H1 (cell line): ENCODE results near the gene RNF212B. TPM values are rescaled to one million over a fixed set of nuclear protein-coding genes. Genes with fewer than 3 reads are reported as not detected.

ENCODE experiments used
- BACH1 ChIP-seq: IDR thresholded peaks from 2 replicates; pipeline ENCODE4 v1.6.1; 2012; ENCODE audit warnings: low read length, improper control_type of control experiment
- CTBP2 ChIP-seq: IDR thresholded peaks from 2 replicates; pipeline ENCODE4 v1.7.0; 2011; ENCODE audit warnings: borderline replicate concordance, mild to moderate bottlenecking, moderate library complexity, mixed read lengths, low read length; ENCODE audit not compliant: insufficient read depth, insufficient read length
- EGR1 ChIP-seq: IDR thresholded peaks from 2 replicates; pipeline ENCODE4 v1.6.1; 2011; ENCODE audit warnings: low read depth, low read length, borderline replicate concordance
- NANOG ChIP-seq: IDR thresholded peaks from 2 replicates; pipeline ENCODE4 v1.6.1; 2011; ENCODE audit warnings: low read length, low read depth, mild to moderate bottlenecking, inconsistent platforms; ENCODE audit not compliant: insufficient read depth, poor library complexity, severe bottlenecking
- POU5F1 ChIP-seq: IDR thresholded peaks from 2 replicates; pipeline ENCODE4 v1.6.1; 2011; ENCODE audit warnings: low read depth, mild to moderate bottlenecking, low read length, moderate library complexity
- RBBP5 ChIP-seq: IDR thresholded peaks from 2 replicates; pipeline ENCODE4 v1.7.1; 2012; ENCODE audit warnings: low read depth, mild to moderate bottlenecking, inconsistent platforms, low read length, moderate library complexity, borderline replicate concordance
- TAF7 ChIP-seq: optimal IDR thresholded peaks from 2 replicates; pipeline ENCODE3; 2011; ENCODE audit warnings: low read depth, mild to moderate bottlenecking, inconsistent platforms, low read length, moderate library complexity, borderline replicate concordance
- TEAD4 ChIP-seq: IDR thresholded peaks from 2 replicates; pipeline ENCODE4 v1.6.1; 2012; ENCODE audit warnings: low read depth, low read length, inconsistent platforms, mixed read lengths
- polyA plus RNA-seq, 7 experiments: library from polyadenylated mRNA; depleted of rRNA in 3 of 7; stranded (reverse) in 5 of 7; unstranded in 2 of 7; fragments of >200 nt in 5 of 7; fragments of 200-250 nt in 2 of 7; gene quantifications; 1 replicate in 5 of 7; 2 replicates in 1 of 7; 4 replicates in 1 of 7; pipeline versions ENCODE4 v1.2.1 to v1.2.3, GENCODE V29; 2011 to 2013; ENCODE audit warnings: missing spikeins in 2 of 7, mixed read lengths in 2 of 7
- total RNA-seq: library from RNA; stranded (reverse); fragmentation: NEBNext Ultra II Directional; extraction: Animal tissue kit (Norgen Biotek cat#: 25700); gene quantifications from 2 replicates; pipeline ENCODE4 v1.2.1, GENCODE V29; 2021
- TF ChIP-seq, protein P1 (sequence below): fragments of 300-600 bp; sonication (generic); IDR thresholded peaks from 2 replicates; pipeline ENCODE4 v1.7.1; 2012; ENCODE audit warnings: low read length, moderate library complexity, mild to moderate bottlenecking, inconsistent platforms; ENCODE audit not compliant: insufficient replicate concordance

RNF212B gene
- total and polyA plus RNA-seq, 2 of the 8 experiments (the other 6 are each of a cell fraction or from before 2014, with no cell fraction given): 0.95 to 1.2 TPM

DNA sequence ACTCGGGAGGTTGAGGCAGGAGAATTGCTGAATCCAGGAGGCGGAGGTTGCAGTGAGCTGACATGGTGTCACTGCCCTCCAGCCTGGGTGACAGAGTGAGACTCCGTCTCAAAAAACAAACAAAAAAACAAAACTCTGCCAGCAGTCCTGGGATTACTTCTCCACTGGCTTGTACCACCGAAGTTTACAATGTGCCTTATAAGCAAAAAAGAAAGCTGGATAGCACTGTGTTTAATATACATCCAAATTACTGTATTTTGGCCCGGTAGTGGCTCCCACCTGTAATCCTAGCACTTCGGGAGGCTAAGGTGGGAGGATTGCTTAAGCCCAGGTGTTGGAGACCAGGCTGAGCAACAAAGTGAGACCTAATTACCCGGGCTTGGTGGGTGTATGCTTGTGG is 31.5 kb downstream of the RNF212B start (continued):
- TF ChIP-seq, protein P1, sequence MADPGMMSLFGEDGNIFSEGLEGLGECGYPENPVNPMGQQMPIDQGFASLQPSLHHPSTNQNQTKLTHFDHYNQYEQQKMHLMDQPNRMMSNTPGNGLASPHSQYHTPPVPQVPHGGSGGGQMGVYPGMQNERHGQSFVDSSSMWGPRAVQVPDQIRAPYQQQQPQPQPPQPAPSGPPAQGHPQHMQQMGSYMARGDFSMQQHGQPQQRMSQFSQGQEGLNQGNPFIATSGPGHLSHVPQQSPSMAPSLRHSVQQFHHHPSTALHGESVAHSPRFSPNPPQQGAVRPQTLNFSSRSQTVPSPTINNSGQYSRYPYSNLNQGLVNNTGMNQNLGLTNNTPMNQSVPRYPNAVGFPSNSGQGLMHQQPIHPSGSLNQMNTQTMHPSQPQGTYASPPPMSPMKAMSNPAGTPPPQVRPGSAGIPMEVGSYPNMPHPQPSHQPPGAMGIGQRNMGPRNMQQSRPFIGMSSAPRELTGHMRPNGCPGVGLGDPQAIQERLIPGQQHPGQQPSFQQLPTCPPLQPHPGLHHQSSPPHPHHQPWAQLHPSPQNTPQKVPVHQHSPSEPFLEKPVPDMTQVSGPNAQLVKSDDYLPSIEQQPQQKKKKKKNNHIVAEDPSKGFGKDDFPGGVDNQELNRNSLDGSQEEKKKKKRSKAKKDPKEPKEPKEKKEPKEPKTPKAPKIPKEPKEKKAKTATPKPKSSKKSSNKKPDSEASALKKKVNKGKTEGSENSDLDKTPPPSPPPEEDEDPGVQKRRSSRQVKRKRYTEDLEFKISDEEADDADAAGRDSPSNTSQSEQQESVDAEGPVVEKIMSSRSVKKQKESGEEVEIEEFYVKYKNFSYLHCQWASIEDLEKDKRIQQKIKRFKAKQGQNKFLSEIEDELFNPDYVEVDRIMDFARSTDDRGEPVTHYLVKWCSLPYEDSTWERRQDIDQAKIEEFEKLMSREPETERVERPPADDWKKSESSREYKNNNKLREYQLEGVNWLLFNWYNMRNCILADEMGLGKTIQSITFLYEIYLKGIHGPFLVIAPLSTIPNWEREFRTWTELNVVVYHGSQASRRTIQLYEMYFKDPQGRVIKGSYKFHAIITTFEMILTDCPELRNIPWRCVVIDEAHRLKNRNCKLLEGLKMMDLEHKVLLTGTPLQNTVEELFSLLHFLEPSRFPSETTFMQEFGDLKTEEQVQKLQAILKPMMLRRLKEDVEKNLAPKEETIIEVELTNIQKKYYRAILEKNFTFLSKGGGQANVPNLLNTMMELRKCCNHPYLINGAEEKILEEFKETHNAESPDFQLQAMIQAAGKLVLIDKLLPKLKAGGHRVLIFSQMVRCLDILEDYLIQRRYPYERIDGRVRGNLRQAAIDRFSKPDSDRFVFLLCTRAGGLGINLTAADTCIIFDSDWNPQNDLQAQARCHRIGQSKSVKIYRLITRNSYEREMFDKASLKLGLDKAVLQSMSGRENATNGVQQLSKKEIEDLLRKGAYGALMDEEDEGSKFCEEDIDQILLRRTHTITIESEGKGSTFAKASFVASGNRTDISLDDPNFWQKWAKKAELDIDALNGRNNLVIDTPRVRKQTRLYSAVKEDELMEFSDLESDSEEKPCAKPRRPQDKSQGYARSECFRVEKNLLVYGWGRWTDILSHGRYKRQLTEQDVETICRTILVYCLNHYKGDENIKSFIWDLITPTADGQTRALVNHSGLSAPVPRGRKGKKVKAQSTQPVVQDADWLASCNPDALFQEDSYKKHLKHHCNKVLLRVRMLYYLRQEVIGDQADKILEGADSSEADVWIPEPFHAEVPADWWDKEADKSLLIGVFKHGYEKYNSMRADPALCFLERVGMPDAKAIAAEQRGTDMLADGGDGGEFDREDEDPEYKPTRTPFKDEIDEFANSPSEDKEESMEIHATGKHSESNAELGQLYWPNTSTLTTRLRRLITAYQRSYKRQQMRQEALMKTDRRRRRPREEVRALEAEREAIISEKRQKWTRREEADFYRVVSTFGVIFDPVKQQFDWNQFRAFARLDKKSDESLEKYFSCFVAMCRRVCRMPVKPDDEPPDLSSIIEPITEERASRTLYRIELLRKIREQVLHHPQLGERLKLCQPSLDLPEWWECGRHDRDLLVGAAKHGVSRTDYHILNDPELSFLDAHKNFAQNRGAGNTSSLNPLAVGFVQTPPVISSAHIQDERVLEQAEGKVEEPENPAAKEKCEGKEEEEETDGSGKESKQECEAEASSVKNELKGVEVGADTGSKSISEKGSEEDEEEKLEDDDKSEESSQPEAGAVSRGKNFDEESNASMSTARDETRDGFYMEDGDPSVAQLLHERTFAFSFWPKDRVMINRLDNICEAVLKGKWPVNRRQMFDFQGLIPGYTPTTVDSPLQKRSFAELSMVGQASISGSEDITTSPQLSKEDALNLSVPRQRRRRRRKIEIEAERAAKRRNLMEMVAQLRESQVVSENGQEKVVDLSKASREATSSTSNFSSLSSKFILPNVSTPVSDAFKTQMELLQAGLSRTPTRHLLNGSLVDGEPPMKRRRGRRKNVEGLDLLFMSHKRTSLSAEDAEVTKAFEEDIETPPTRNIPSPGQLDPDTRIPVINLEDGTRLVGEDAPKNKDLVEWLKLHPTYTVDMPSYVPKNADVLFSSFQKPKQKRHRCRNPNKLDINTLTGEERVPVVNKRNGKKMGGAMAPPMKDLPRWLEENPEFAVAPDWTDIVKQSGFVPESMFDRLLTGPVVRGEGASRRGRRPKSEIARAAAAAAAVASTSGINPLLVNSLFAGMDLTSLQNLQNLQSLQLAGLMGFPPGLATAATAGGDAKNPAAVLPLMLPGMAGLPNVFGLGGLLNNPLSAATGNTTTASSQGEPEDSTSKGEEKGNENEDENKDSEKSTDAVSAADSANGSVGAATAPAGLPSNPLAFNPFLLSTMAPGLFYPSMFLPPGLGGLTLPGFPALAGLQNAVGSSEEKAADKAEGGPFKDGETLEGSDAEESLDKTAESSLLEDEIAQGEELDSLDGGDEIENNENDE: no peak
- TF ChIP-seq TAF7: no peak
- no peak for TF ChIP-seq NANOG
- no peak for TF ChIP-seq RBBP5
- TF ChIP-seq TEAD4: no peak
- TF ChIP-seq POU5F1: no peak
- TF ChIP-seq CTBP2: no peak
- TF ChIP-seq EGR1: no peak
- TF ChIP-seq BACH1: no peak
